ENCODE measurements around the gene MEGF11. TPM values are rescaled to one million over a fixed set of nuclear protein-coding genes. Genes with fewer than 3 reads are reported as not detected.

Gene MEGF11
- total RNA-seq, 4 donors from 2014 or later = 0.87 to 7.3 (median 4.9) TPM

DNA sequence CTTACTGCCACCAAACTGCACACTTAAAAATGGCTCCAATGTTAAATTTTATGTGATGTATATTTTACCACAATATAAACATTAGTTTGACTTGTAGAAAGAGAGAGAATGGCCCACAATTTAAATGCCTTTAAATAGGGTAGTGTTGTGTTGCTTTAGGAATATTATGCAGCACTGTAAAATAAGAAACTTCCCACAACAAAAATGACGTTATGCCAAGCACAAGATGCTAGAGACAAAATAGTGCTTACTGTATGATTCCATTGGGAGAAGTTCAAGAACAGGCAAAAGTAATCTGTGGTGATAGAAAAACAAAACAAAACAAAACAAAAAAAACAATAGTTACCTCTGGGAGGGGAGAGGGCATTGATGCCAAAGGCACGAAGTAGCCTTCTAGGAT lies 91.3 kb downstream of the MEGF11 start:
- H3K4me1 ChIP-seq = no peaks in the 10 kb centered on the region
- H3K9me3 ChIP-seq = no peaks in the 10 kb centered on the region
- no peaks in the 10 kb centered on the region for H3K27me3 ChIP-seq
- TF ChIP-seq, protein P1, sequence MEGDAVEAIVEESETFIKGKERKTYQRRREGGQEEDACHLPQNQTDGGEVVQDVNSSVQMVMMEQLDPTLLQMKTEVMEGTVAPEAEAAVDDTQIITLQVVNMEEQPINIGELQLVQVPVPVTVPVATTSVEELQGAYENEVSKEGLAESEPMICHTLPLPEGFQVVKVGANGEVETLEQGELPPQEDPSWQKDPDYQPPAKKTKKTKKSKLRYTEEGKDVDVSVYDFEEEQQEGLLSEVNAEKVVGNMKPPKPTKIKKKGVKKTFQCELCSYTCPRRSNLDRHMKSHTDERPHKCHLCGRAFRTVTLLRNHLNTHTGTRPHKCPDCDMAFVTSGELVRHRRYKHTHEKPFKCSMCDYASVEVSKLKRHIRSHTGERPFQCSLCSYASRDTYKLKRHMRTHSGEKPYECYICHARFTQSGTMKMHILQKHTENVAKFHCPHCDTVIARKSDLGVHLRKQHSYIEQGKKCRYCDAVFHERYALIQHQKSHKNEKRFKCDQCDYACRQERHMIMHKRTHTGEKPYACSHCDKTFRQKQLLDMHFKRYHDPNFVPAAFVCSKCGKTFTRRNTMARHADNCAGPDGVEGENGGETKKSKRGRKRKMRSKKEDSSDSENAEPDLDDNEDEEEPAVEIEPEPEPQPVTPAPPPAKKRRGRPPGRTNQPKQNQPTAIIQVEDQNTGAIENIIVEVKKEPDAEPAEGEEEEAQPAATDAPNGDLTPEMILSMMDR (IDR thresholded peaks at IDR 0.05) = no peak
- TF ChIP-seq POLR2A (IDR thresholded peaks at IDR 0.05) (no peak), EP300 (IDR thresholded peaks at IDR 0.05) (no peak)
- no peak overlapping the region for H3K27ac ChIP-seq
- H3K4me3 ChIP-seq = no peak overlapping the region
- no peak for DNase-seq (ENCODE audit: low spot score in 2 of 2)
- no peaks in the 10 kb centered on the region for H3K36me3 ChIP-seq
- WGBS, 2 donors = 66 to 68% methylated on average over 2 of the region's 2 CpGs

DNA sequence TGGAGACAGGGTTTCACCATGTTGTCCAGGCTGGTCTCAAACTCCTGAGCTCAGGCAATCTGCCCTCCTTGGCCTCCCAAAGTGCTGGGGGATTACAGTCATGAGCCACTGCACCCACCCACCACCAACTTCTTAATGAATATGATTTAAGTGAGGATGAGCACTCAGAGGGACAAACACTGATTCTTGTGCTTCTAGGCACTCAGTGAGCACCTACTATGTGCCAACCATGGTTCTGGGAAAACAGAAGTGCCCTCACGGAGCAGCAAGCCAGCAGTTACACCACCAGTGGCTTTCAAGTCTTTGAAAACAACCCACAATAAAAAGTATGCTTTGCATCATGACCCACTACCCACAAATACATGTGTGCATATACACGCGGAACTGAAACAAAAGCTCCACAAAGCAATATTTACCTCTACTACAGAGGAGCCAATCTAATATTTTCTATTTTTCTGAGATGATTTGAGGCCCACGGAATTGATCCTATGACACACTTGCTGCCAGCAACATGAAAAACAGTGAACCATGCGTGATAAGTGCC lies 91.9 kb downstream of the MEGF11 start:
- no peak overlapping the region for H3K27ac ChIP-seq
- H3K4me3 ChIP-seq = no peak overlapping the region
- no peaks in the 10 kb centered on the region for H3K27me3 ChIP-seq
- no peak for DNase-seq (ENCODE audit: low spot score in 2 of 2)
- H3K4me1 ChIP-seq = no peaks in the 10 kb centered on the region
- no peaks in the 10 kb centered on the region for H3K36me3 ChIP-seq
- no peaks in the 10 kb centered on the region for H3K9me3 ChIP-seq
- TF ChIP-seq EP300 (IDR thresholded peaks at IDR 0.05) (no peak), POLR2A (IDR thresholded peaks at IDR 0.05) (no peak)
- TF ChIP-seq, protein P1 (IDR thresholded peaks at IDR 0.05) = no peak
- WGBS, 2 donors = 86 to 87% methylated on average over 5 of the region's 5 CpGs

DNA sequence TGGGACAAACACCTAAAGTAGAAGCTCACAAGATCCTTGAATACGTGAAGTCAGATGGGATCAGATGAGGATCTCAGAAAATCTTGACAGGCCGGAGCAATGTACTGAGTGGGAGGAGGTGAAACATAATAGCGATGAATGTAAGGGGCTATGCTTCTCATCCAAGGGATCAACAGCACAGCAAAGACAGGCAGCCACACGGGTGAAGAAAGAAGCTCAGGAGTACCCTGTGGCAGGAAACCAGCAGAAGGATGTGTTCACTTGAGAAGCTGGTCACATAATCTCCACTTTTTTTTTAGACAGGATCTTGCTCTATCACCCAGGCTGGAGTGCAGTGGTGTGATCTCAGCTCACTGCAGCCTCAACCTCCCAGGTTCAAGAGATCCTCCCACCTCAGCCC lies 92.4 kb downstream of the MEGF11 start:
- Histone ChIP-seq H3K4me1 (no peaks in the 10 kb centered on the region), H3K27ac (no peak overlapping the region), H3K36me3 (no peaks in the 10 kb centered on the region), H3K9me3 (no peaks in the 10 kb centered on the region), H3K27me3 (no peaks in the 10 kb centered on the region), H3K4me3 (no peak overlapping the region)
- WGBS, 2 donors = 73 to 76% methylated on average over 4 of the region's 4 CpGs
- TF ChIP-seq, protein P1 (IDR thresholded peaks at IDR 0.05) = no peak
- TF ChIP-seq EP300 (IDR thresholded peaks at IDR 0.05) = no peak
- no peak for TF ChIP-seq POLR2A (IDR thresholded peaks at IDR 0.05)
- no peak for DNase-seq (ENCODE audit: low spot score in 2 of 2)

DNA sequence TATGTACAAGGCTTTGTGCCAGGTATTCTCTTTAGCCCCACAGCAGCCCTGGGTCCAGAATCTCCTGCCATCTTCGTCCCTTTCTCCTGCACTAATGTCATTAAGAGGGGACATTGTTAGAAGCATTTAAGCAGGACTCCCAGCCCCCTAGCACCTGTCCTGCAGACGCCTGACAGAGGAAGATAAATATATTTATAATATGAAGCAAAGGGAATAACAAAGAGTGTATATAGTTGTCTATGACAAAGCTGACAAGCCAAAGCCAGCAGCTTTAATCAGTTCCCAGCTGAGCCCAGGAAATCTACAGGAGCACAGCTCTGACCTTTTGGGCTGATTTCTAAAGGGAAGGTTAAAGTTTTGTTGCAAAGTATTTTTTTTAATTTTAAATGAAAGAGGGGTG lies 96.0 kb downstream of the MEGF11 start:
- no peak overlapping the region for H3K4me3 ChIP-seq
- no peaks in the 10 kb centered on the region for H3K36me3 ChIP-seq
- H3K4me1 ChIP-seq = no peaks in the 10 kb centered on the region
- no peak for TF ChIP-seq POLR2A (IDR thresholded peaks at IDR 0.05)
- TF ChIP-seq, protein P1 (IDR thresholded peaks at IDR 0.05) = no peak
- no peak for TF ChIP-seq EP300 (IDR thresholded peaks at IDR 0.05)
- DNase-seq (ENCODE audit: low spot score in 2 of 2) = no peak
- H3K9me3 ChIP-seq = no peaks in the 10 kb centered on the region
- WGBS, 2 donors = 50% methylated on average over 2 of the region's 2 CpGs
- H3K27me3 ChIP-seq = no peaks in the 10 kb centered on the region
- no peak overlapping the region for H3K27ac ChIP-seq

DNA sequence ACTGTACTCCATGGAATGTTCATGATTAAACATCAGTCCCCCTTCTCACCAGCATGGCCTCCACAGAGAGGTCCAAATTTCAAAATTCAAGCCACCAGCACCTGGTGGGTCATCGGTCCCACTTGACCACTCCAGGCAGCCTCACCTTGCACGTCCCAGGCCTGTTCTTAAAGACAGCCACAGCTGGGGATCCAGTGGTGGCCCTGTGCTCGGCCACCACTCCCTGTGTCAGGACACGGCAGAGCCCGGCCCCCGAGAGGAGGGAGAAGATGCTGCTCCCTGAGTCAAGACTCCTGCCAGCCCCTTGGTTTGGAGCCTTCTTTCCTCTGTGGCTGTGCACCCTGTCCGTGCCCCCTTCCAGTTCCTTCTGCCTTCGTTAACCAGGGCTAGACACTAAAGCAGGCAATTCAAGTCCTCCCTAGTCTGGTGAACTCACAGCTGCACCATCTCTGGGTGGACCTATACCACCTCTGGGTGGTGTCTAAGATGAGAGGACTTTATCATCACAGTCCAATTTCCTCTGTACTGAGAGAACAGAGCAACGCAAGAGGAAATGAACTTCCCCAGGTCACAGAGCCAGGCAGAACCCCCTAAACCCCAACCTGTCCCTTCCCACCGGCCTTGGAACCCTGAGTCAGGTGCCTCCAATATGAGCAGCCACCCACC lies 97.1 kb downstream of the MEGF11 start:
- Histone ChIP-seq H3K27ac (no peak overlapping the region), H3K9me3 (no peaks in the 10 kb centered on the region), H3K4me1 (no peaks in the 10 kb centered on the region), H3K4me3 (no peak overlapping the region), H3K36me3 (no peaks in the 10 kb centered on the region), H3K27me3 (peaks cover 0 to 4% of the 10 kb centered on the region in 2 donors)
- no peak for DNase-seq (ENCODE audit: low spot score in 2 of 2)
- TF ChIP-seq POLR2A (IDR thresholded peaks at IDR 0.05) = no peak
- TF ChIP-seq, protein P1 (IDR thresholded peaks at IDR 0.05) = no peak
- TF ChIP-seq EP300 (IDR thresholded peaks at IDR 0.05) = no peak
- WGBS, 2 donors = 76 to 83% methylated on average over 10 of the region's 10 CpGs
